Vagina (tissue), 2 donors: ENCODE results near the gene MEIOC.

Source experiments
- CTCF ChIP-seq, 3 experiments: fragments of 450-650 bp in 2 of 3; fragments of 200-600 bp in 1 of 3; sonication (generic) in 1 of 3; IDR thresholded peaks; one replicate each; pipeline ENCODE4 v1.5.1; 2017 to 2019; ENCODE audit warnings: antibody characterized with exemption in 3 of 3, mild to moderate bottlenecking in 2 of 3, moderate library complexity in 2 of 3
- POLR2A ChIP-seq, 2 donors: fragments of 450-650 bp; IDR thresholded peaks; one replicate each; pipeline ENCODE4 v1.6.1; 2017; ENCODE audit warnings: antibody characterized with exemption in 2 of 2, mild to moderate bottlenecking in 2 of 2, moderate library complexity in 2 of 2
- POLR2AphosphoS5 ChIP-seq, 2 donors: sonication (generic); formaldehyde crosslinking; IDR thresholded peaks; one replicate each; pipeline ENCODE4 v1.9.0; 2017; ENCODE audit warnings: antibody characterized with exemption in 2 of 2, mild to moderate bottlenecking in 2 of 2, low read depth in 1 of 2; ENCODE audit not compliant: insufficient read depth in 1 of 2

- TF ChIP-seq CTCF (IDR thresholded peaks at IDR 0.05) = peak in 2 of 3 experiments; percentile 50 to 59
- no peak for TF ChIP-seq POLR2AphosphoS5 (IDR thresholded peaks at IDR 0.05; ENCODE audit: insufficient read depth in 1 of 2, low read depth in 1 of 2)
- no peak for TF ChIP-seq POLR2A (IDR thresholded peaks at IDR 0.05)
Observed at GRCh38 chr17:44636562-44636961, 19.7 kb upstream of the MEIOC start.
